HepG2 (cell line): Measurements from ENCODE around the gene EXOC3L4. TPM values are rescaled to one million over a fixed set of nuclear protein-coding genes. Genes with fewer than 3 reads are reported as not detected.

Experiments used
- CEBPB ChIP-seq: IDR thresholded peaks from 2 replicates; pipeline ENCODE4 v1.6.1; 2011; ENCODE audit warnings: low read depth, low read length, improper control_type of control experiment, borderline replicate concordance
- KLF13 ChIP-seq: sonication (generic); formaldehyde crosslinking; IDR thresholded peaks from 2 replicates; pipeline ENCODE4 v1.4.0; 2020; ENCODE audit warnings: mild to moderate bottlenecking, missing genetic modification reagents
- MTA3 ChIP-seq: sonication (generic); formaldehyde crosslinking; IDR thresholded peaks from 2 replicates; pipeline ENCODE4 v1.4.0; 2020; ENCODE audit warnings: missing genetic modification reagents
- NCOR1 ChIP-seq: fragments of 200-600 bp; sonication (generic); IDR thresholded peaks from 2 replicates; pipeline ENCODE4 v1.7.0; 2017; ENCODE audit warnings: antibody characterized with exemption, low read length, borderline replicate concordance
- NONO ChIP-seq, 2 experiments: fragments of 450-650 bp in 1 of 2; sonication (generic) in 1 of 2; formaldehyde crosslinking in 1 of 2; IDR thresholded peaks in 1 of 2; conservative IDR thresholded peaks in 1 of 2; 2 replicates each; pipeline versions ENCODE4 v1.6.1 to v1.8.0; 2017 to 2022; ENCODE audit warnings: mild to moderate bottlenecking in 1 of 2, missing genetic modification reagents in 1 of 2, moderate library complexity in 1 of 2
- PBX3 ChIP-seq: sonication (generic); formaldehyde crosslinking; IDR thresholded peaks from 2 replicates; pipeline ENCODE4 v1.8.1; 2023; ENCODE audit warnings: missing genetic modification reagents, inconsistent platforms, borderline replicate concordance
- POLR2AphosphoS5 ChIP-seq: IDR thresholded peaks from 2 replicates; pipeline ENCODE4 v1.6.1; 2012; ENCODE audit warnings: low read depth, low read length
- RFXAP ChIP-seq: sonication (generic); formaldehyde crosslinking; IDR thresholded peaks from 2 replicates; pipeline ENCODE4 v1.4.0; 2020; ENCODE audit warnings: missing genetic modification reagents, borderline replicate concordance
- RXRA ChIP-seq: sonication (generic); formaldehyde crosslinking; IDR thresholded peaks from 2 replicates; pipeline ENCODE4 v1.5.1; 2020; ENCODE audit warnings: missing genetic modification reagents
- RXRB ChIP-seq: IDR thresholded peaks from 2 replicates; pipeline ENCODE4 v1.6.1; 2016; ENCODE audit warnings: borderline replicate concordance, missing genetic modification reagents, missing compliant biosample characterization
- ZBTB40 ChIP-seq, 2 experiments: fragments of 450-650 bp in 1 of 2; sonication (generic) in 1 of 2; formaldehyde crosslinking in 1 of 2; IDR thresholded peaks; 2 replicates each; pipeline versions ENCODE4 v1.6.1 to v1.8.0; 2016 to 2022; ENCODE audit warnings: antibody characterized with exemption in 1 of 2, mild to moderate bottlenecking in 1 of 2, missing genetic modification reagents in 1 of 2
- ZNF142 ChIP-seq: sonication (generic); formaldehyde crosslinking; IDR thresholded peaks from 2 replicates; pipeline ENCODE4 v1.4.0; 2020; ENCODE audit warnings: missing genetic modification reagents
- ZNF33B ChIP-seq: sonication (generic); formaldehyde crosslinking; IDR thresholded peaks from 2 replicates; pipeline ENCODE4 v1.5.1; 2020; ENCODE audit warnings: mild to moderate bottlenecking, missing genetic modification reagents
- ZNF430 ChIP-seq: sonication (generic); formaldehyde crosslinking; IDR thresholded peaks from 2 replicates; pipeline ENCODE4 v1.9.0; 2021; ENCODE audit warnings: mild to moderate bottlenecking, missing genetic modification reagents
- polyA plus RNA-seq, 8 experiments: library from polyadenylated mRNA; depleted of rRNA in 3 of 8; stranded (reverse) in 7 of 8; unstranded in 1 of 8; fragments of >200 nt; fragmentation: Illumina TruSeq in 4 of 8; extraction: Trizol in 4 of 8; gene quantifications; 2 replicates each; pipeline versions ENCODE4 v1.2.1 to v1.2.3, GENCODE V29; 2011 to 2016; ENCODE audit warnings: low read depth in 4 of 8, missing spikeins in 1 of 8, mixed read lengths in 1 of 8; ENCODE audit not compliant: insufficient read depth in 1 of 8
- total RNA-seq, 5 experiments: library from RNA; depleted of rRNA; stranded (reverse); fragments of >200 nt; fragmentation: Illumina TruSeq; extraction: Trizol; gene quantifications; 2 replicates each; pipeline ENCODE4 v1.2.3, GENCODE V29; 2016; ENCODE audit warnings: low read depth in 1 of 5

Gene EXOC3L4
- total and polyA plus RNA-seq, 2 of the 13 experiments (the other 11 are each of a cell fraction or from before 2014, with no cell fraction given): 11.8 to 27.0 TPM

GRCh38 chr14:103113303-103113702 is 18.8 kb downstream of the EXOC3L4 start (continued):
- TF ChIP-seq ZNF430 (no peak), POLR2AphosphoS5 (0 out of 2 replicates have a peak, but pooled peaks have one; percentile 10), MTA3 (CRISPR knock-in tag) (no peak), KLF13 (CRISPR knock-in tag) (no peak), ZNF142 (CRISPR knock-in tag) (no peak), NCOR1 (no peak), RXRA (CRISPR knock-in tag) (no peak), PBX3 (CRISPR knock-in tag) (no peak), NONO (IDR thresholded peaks at IDR 0.05) (no peak), NONO (CRISPR knock-in tag; conservative IDR thresholded peaks at IDR 0.05) (no peak; the same call in none of the 2 replicates), ZNF33B (CRISPR knock-in tag) (no peak), RXRB (CRISPR knock-in tag) (no peak), ZBTB40 (IDR thresholded peaks at IDR 0.05) (no peak), ZBTB40 (CRISPR knock-in tag; IDR thresholded peaks at IDR 0.05) (no peak), CEBPB (no peak), RFXAP (CRISPR knock-in tag) (no peak)
- TF ChIP-seq, all 625 proteins: peak for 24
